WTC11 (cell line): ENCODE results near the gene TEX14. TPM values are rescaled to one million over a fixed set of nuclear protein-coding genes. Genes with fewer than 3 reads are reported as not detected.

Experiments used
- ATAC-seq: fragments of 200-7000 bp; cut with Tn5 transposase; 2 replicates; pipeline ENCODE4 v1.10.0; 2021; ENCODE audit warnings: mild to moderate bottlenecking, moderate library complexity
- CTCF ChIA-PET: fragments of 300-600 bp; sonication (Branson Sonifier 250); formaldehyde crosslinking; loops from one replicate; lab custom pipeline; 2021; ENCODE audit warnings: antibody characterized with exemption; lab: Charles Lee
- POLR2A ChIA-PET: fragments of 350-600 bp; sonication (Branson Sonifier 250); formaldehyde crosslinking; loops from one replicate; lab custom pipeline; 2021; ENCODE audit warnings: antibody characterized with exemption; lab: Charles Lee
- DNase-seq: peaks from one replicate; pipeline ENCODE4 v3.0.0; 2021; ENCODE audit warnings: low spot score
- H3K27ac Mint-ChIP-seq: 2 replicates; pipeline ENCODE4 v1.8.0; 2021; ENCODE audit warnings: mixed read lengths
- H3K27me3 Mint-ChIP-seq: 2 replicates; pipeline ENCODE4 v1.8.0; 2021; ENCODE audit warnings: low read depth, mild to moderate bottlenecking, moderate library complexity, mixed read lengths
- H3K36me3 Mint-ChIP-seq: 2 replicates; pipeline ENCODE4 v1.8.0; 2021; ENCODE audit warnings: mixed read lengths
- H3K4me1 Mint-ChIP-seq: 2 replicates; pipeline ENCODE4 v1.8.0; 2022; ENCODE audit warnings: mixed read lengths
- H3K4me3 Mint-ChIP-seq: 2 replicates; pipeline ENCODE4 v1.8.0; 2021; ENCODE audit warnings: mild to moderate bottlenecking, moderate library complexity, mixed read lengths
- H3K9me3 Mint-ChIP-seq: 2 replicates; pipeline ENCODE4 v1.8.0; 2021; ENCODE audit warnings: mixed read lengths
- ATF3 ChIP-seq: sonication (generic); formaldehyde crosslinking; conservative IDR thresholded peaks from 2 replicates; pipeline ENCODE4 v1.8.1; 2022; ENCODE audit warnings: mild to moderate bottlenecking, missing genetic modification reagents
- CTCF ChIP-seq: fragments of 200-600 bp; IDR thresholded peaks from 2 replicates; pipeline ENCODE4 v1.8.0; 2022; ENCODE audit warnings: antibody characterized with exemption
- ELF4 ChIP-seq: sonication (generic); formaldehyde crosslinking; IDR thresholded peaks from 2 replicates; pipeline ENCODE4 v1.8.1; 2022; ENCODE audit warnings: low read depth, mild to moderate bottlenecking, moderate library complexity, missing genetic modification reagents
- ESRRA ChIP-seq: sonication (generic); formaldehyde crosslinking; IDR thresholded peaks from 2 replicates; pipeline ENCODE4 v1.8.1; 2022; ENCODE audit warnings: mild to moderate bottlenecking, missing genetic modification reagents, borderline replicate concordance
- ETV6 ChIP-seq: sonication (generic); formaldehyde crosslinking; IDR thresholded peaks from 2 replicates; pipeline ENCODE4 v1.8.1; 2022; ENCODE audit warnings: mild to moderate bottlenecking, missing genetic modification reagents
- GABPB1 ChIP-seq: sonication (generic); formaldehyde crosslinking; IDR thresholded peaks from 2 replicates; pipeline ENCODE4 v1.8.1; 2023; ENCODE audit warnings: mild to moderate bottlenecking, missing genetic modification reagents
- MYBL2 ChIP-seq: sonication (generic); formaldehyde crosslinking; IDR thresholded peaks from 2 replicates; pipeline ENCODE4 v1.8.1; 2023; ENCODE audit warnings: mild to moderate bottlenecking, moderate library complexity, missing genetic modification reagents
- NFATC4 ChIP-seq: fragments of 250-450 bp; sonication (Bioruptor Pico); IDR thresholded peaks from 2 replicates; pipeline ENCODE4 v1.9.0; 2021; ENCODE audit warnings: mild to moderate bottlenecking
- PRDM15 ChIP-seq: sonication (generic); formaldehyde crosslinking; IDR thresholded peaks from 2 replicates; pipeline ENCODE4 v1.8.0; 2022; ENCODE audit warnings: missing genetic modification reagents
- RELA ChIP-seq: sonication (generic); formaldehyde crosslinking; IDR thresholded peaks from 2 replicates; pipeline ENCODE4 v1.8.1; 2022; ENCODE audit warnings: missing genetic modification reagents, mild to moderate bottlenecking, borderline replicate concordance
- SMAD3 ChIP-seq: sonication (generic); formaldehyde crosslinking; IDR thresholded peaks from 2 replicates; pipeline ENCODE4 v1.8.0; 2022; ENCODE audit warnings: missing genetic modification reagents, mild to moderate bottlenecking, borderline replicate concordance
- SMAD4 ChIP-seq: sonication (generic); formaldehyde crosslinking; IDR thresholded peaks from 2 replicates; pipeline ENCODE4 v1.8.0; 2022; ENCODE audit warnings: mild to moderate bottlenecking, missing genetic modification reagents
- TCF7 ChIP-seq: sonication (generic); formaldehyde crosslinking; IDR thresholded peaks from 2 replicates; pipeline ENCODE4 v1.8.0; 2022; ENCODE audit warnings: mild to moderate bottlenecking, low read depth, missing genetic modification reagents, moderate library complexity
- TEAD4 ChIP-seq: sonication (generic); formaldehyde crosslinking; IDR thresholded peaks from 2 replicates; pipeline ENCODE4 v1.8.0; 2022; ENCODE audit warnings: mild to moderate bottlenecking, missing genetic modification reagents
- USF2 ChIP-seq: sonication (generic); formaldehyde crosslinking; IDR thresholded peaks from 2 replicates; pipeline ENCODE4 v1.8.1; 2023; ENCODE audit warnings: mild to moderate bottlenecking, missing genetic modification reagents, moderate library complexity
- ZBTB43 ChIP-seq: sonication (generic); formaldehyde crosslinking; IDR thresholded peaks from 2 replicates; pipeline ENCODE4 v1.8.1; 2023; ENCODE audit warnings: mild to moderate bottlenecking, missing genetic modification reagents
- ZNF232 ChIP-seq: sonication (generic); formaldehyde crosslinking; IDR thresholded peaks from 2 replicates; pipeline ENCODE4 v1.8.0; 2022; ENCODE audit warnings: mild to moderate bottlenecking, missing genetic modification reagents
- ZNF416 ChIP-seq: fragments of 250-450 bp; sonication (Bioruptor Pico); IDR thresholded peaks from 2 replicates; pipeline ENCODE4 v1.9.0; 2021; ENCODE audit warnings: mild to moderate bottlenecking, inconsistent platforms
- ZNF423 ChIP-seq: fragments of 250-450 bp; sonication (Bioruptor Pico); IDR thresholded peaks from 2 replicates; pipeline ENCODE4 v2.1.2; 2022; ENCODE audit warnings: mild to moderate bottlenecking, moderate library complexity
- ZNF671 ChIP-seq: fragments of 250-450 bp; sonication (Bioruptor Pico); IDR thresholded peaks from 2 replicates; pipeline ENCODE4 v1.8.0; 2021; ENCODE audit warnings: mild to moderate bottlenecking
- total RNA-seq: library from RNA; stranded (reverse); gene quantifications from 3 replicates; pipeline ENCODE4 v1.2.3, GENCODE V29; 2021
- TF ChIP-seq, protein P1 (sequence below): fragments of 250-450 bp; sonication (Bioruptor Pico); IDR thresholded peaks from 2 replicates; pipeline ENCODE4 v1.9.0; 2021; ENCODE audit warnings: mild to moderate bottlenecking

The TEX14 gene
- total RNA-seq, 1 experiment from 2014 or later: 1.4 TPM

DNA sequence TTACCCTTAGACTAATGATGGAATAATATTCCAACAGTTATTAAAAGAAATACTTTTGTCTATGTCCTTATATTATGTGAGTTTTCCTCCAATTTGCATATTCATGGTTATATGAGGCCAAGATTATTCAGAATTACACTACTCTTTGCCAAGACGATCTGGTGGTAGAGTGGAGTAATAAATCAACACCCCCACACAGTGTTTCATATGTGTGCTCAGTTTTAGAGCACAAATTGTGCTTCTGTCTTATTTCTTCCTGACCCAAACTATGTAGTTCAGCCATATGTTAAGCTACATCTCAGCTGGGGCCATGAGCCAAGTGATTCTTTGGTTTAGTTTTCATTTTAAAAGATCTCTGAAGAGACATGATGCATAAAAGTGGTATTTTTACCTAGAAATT lies 37.0 kb upstream of the TEX14 start:
- Mint-ChIP-seq H3K27ac (no peak overlapping the region), H3K4me3 (no peak overlapping the region), H3K27me3 (no peaks in the 10 kb centered on the region), H3K4me1 (no peaks in the 10 kb centered on the region), H3K9me3 (no peaks in the 10 kb centered on the region), H3K36me3 (no peaks in the 10 kb centered on the region)
- ChIA-PET POLR2A (no interaction called here), CTCF (no interaction called here)
- ATAC-seq: no peak
- no peak for DNase-seq
- TF ChIP-seq PRDM15 (CRISPR knock-in tag) (no peak), TCF7 (no peak), ZBTB43 (CRISPR knock-in tag) (no peak), ZNF416 (CRISPR knock-in tag) (no peak), ATF3 (CRISPR knock-in tag) (no peak), ELF4 (CRISPR knock-in tag) (no peak), USF2 (CRISPR knock-in tag) (no peak)

DNA sequence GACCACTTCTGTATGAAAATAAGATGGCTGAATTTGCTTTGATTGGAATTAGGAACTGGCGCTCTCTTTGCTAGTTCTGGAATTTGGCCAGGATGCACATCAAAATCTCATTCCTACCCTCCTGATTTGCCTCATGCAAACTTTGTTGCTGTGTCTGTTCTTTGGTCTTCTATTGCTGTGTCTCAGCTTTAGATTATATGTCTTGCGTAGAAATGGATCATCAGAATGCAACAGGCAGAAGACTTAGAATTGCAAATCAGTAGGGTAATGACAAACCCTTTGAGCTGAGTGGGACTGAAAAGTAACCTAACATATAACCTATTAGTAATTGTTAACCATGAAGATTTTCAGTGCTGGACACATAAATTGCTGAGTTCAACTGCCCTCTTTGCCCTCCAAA lies 30.9 kb upstream of the TEX14 start:
- no peak for ATAC-seq
- ChIA-PET POLR2A (no interaction called here), CTCF (no interaction called here)
- H3K27ac Mint-ChIP-seq: no peak overlapping the region
- TF ChIP-seq SMAD4 (CRISPR knock-in tag) (no peak), ETV6 (CRISPR knock-in tag) (no peak), CTCF (no peak), SMAD3 (no peak)
- no peaks in the 10 kb centered on the region for H3K27me3 Mint-ChIP-seq
- no peaks in the 10 kb centered on the region for H3K36me3 Mint-ChIP-seq
- DNase-seq: no peak
- no peaks in the 10 kb centered on the region for H3K9me3 Mint-ChIP-seq
- H3K4me1 Mint-ChIP-seq: no peaks in the 10 kb centered on the region
- no peak overlapping the region for H3K4me3 Mint-ChIP-seq

- no peak overlapping the region for H3K27ac Mint-ChIP-seq
- H3K27me3 Mint-ChIP-seq: no peaks in the 10 kb centered on the region
- no peak for DNase-seq
- ChIA-PET POLR2A (no interaction called here), CTCF (no interaction called here)
- no peak for ATAC-seq
- no peaks in the 10 kb centered on the region for H3K9me3 Mint-ChIP-seq
- H3K36me3 Mint-ChIP-seq: no peaks in the 10 kb centered on the region
- H3K4me1 Mint-ChIP-seq: no peaks in the 10 kb centered on the region
- H3K4me3 Mint-ChIP-seq: no peak overlapping the region
- TF ChIP-seq ETV6 (CRISPR knock-in tag) (no peak), ZNF232 (CRISPR knock-in tag) (no peak), NFATC4 (CRISPR knock-in tag) (no peak), ELF4 (CRISPR knock-in tag) (no peak), ESRRA (CRISPR knock-in tag) (no peak), RELA (CRISPR knock-in tag) (no peak), MYBL2 (CRISPR knock-in tag) (no peak), GABPB1 (no peak), ZNF423 (no peak), TCF7 (no peak), TEAD4 (CRISPR knock-in tag) (no peak), ZBTB43 (CRISPR knock-in tag) (no peak), ZNF671 (CRISPR knock-in tag) (no peak)
- TF ChIP-seq, protein P1, sequence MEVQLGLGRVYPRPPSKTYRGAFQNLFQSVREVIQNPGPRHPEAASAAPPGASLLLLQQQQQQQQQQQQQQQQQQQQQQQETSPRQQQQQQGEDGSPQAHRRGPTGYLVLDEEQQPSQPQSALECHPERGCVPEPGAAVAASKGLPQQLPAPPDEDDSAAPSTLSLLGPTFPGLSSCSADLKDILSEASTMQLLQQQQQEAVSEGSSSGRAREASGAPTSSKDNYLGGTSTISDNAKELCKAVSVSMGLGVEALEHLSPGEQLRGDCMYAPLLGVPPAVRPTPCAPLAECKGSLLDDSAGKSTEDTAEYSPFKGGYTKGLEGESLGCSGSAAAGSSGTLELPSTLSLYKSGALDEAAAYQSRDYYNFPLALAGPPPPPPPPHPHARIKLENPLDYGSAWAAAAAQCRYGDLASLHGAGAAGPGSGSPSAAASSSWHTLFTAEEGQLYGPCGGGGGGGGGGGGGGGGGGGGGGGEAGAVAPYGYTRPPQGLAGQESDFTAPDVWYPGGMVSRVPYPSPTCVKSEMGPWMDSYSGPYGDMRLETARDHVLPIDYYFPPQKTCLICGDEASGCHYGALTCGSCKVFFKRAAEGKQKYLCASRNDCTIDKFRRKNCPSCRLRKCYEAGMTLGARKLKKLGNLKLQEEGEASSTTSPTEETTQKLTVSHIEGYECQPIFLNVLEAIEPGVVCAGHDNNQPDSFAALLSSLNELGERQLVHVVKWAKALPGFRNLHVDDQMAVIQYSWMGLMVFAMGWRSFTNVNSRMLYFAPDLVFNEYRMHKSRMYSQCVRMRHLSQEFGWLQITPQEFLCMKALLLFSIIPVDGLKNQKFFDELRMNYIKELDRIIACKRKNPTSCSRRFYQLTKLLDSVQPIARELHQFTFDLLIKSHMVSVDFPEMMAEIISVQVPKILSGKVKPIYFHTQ: no peak
These were observed 30.4 kb upstream of the TEX14 start for GRCh38 chr17:58722274-58722673.
